Gastroesophageal sphincter (tissue), 3 donors: ENCODE data around the gene NME2.

Experiments
- EP300 ChIP-seq: sonication (generic); formaldehyde crosslinking; IDR thresholded peaks from one replicate; pipeline ENCODE4 v1.6.1; 2017; ENCODE audit warnings: antibody characterized with exemption, mild to moderate bottlenecking
- POLR2A ChIP-seq, 2 donors: fragments of 450-650 bp; IDR thresholded peaks; one replicate each; pipeline ENCODE4 v1.6.1; 2017; ENCODE audit warnings: antibody characterized with exemption in 2 of 2, mild to moderate bottlenecking in 2 of 2, moderate library complexity in 1 of 2
- POLR2AphosphoS5 ChIP-seq: sonication (generic); formaldehyde crosslinking; IDR thresholded peaks from one replicate; pipeline ENCODE4 v1.6.1; 2017; ENCODE audit warnings: antibody characterized with exemption
- TF ChIP-seq, protein P1 (sequence below), 4 experiments: fragments of 200-600 bp in 2 of 4; fragments of 450-650 bp in 2 of 4; sonication (generic) in 1 of 4; IDR thresholded peaks; one replicate each; pipeline ENCODE4 v1.5.1; 2017 to 2019; ENCODE audit warnings: antibody characterized with exemption in 4 of 4, mild to moderate bottlenecking in 2 of 4, moderate library complexity in 2 of 4

DNA sequence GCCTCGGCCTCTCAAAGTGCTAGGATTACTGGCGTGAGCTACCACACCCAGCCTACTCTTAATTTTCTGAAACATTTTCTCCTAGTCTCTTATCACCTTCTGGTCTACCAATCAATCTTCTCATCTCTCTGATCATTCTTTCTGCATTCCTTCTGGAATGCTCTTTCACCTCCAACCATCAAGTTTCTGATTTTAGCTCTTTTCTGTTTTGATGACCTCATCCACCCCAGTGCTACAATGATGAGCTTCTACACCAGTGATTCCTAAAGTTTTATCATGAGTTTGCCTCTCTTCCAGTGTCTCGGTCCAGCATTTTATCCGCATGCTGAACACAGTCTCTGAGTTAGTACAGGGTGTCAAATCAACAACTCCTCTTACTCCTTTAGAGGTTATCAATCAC, 31.5 kb downstream of the NME2 start:
- TF ChIP-seq, protein P1, sequence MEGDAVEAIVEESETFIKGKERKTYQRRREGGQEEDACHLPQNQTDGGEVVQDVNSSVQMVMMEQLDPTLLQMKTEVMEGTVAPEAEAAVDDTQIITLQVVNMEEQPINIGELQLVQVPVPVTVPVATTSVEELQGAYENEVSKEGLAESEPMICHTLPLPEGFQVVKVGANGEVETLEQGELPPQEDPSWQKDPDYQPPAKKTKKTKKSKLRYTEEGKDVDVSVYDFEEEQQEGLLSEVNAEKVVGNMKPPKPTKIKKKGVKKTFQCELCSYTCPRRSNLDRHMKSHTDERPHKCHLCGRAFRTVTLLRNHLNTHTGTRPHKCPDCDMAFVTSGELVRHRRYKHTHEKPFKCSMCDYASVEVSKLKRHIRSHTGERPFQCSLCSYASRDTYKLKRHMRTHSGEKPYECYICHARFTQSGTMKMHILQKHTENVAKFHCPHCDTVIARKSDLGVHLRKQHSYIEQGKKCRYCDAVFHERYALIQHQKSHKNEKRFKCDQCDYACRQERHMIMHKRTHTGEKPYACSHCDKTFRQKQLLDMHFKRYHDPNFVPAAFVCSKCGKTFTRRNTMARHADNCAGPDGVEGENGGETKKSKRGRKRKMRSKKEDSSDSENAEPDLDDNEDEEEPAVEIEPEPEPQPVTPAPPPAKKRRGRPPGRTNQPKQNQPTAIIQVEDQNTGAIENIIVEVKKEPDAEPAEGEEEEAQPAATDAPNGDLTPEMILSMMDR (IDR thresholded peaks at IDR 0.05) = no peak
- no peak for TF ChIP-seq POLR2AphosphoS5
- no peak for TF ChIP-seq POLR2A (IDR thresholded peaks at IDR 0.05)
- no peak for TF ChIP-seq EP300
